KG1 (cell line): ENCODE data around the gene MCCC1.
"Not testable (repeated sequence)": the region's sequence is repeated elsewhere in the genome, so short reads cannot be mapped to it uniquely, and the experiment has no call there.

Experiments
- DNase-seq: peaks from one replicate; lab custom pipeline; 2025; lab: John Stamatoyannopoulos, UW

MCCC1 gene

GRCh38 chr3:183046883-183047282 is 52.4 kb downstream of the MCCC1 start:
- no peak for DNase-seq

DNA sequence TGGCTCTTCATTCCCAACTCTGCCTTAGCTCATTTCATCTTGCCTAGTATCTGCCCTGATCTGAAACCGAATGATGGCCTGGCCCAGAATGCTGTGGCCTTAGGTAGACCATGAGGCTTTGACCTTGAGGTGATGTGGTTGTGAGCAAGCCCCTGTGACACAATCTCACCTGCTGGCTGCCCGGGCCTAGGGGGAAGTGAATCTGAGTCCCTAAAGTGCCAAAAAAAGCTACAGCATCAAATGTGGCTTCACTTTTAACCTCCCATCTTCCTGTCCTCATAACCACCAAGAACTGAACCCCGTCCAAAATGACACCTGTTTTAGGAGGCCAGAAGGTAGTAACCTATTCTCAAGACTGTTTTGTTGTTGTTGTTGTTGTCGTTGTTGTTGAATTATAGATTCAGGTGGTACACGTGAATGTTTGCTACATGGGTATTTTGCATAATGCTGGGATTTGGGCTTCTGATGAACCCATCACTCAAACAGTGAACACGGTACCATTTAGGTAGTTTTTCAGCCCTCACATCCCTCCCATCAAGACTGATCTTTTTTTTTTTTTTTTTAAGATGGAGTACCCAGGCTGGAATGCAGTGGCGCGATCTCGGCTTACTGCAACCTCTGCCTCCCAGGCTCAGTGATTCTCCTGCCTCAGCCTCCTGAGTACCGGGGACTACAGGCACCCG is 54.6 kb downstream of the MCCC1 start:
- no peak for DNase-seq

DNA sequence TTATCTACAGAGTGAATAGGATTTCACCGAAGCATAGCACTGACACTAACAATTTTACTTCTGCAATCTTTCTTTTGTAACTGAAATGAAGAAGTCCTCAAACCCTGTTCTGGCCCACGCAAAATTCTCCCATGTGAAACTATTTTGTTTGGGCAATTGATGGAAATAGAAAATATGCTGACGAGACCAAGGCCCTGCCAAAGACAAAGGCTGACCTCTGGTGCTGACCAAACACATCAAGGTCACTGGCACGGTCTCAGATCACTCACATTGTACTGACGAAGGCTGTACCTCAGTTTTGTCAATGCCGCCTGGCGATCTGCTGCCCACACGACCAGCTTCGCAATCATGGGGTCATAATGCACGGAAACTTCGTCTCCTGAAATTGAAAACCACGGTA is 60.5 kb downstream of the MCCC1 start:
- DNase-seq = no peak

- DNase-seq = no peak
Observed at GRCh38 chr3:183038221-183038620, 61.1 kb downstream of the MCCC1 start.

- no peak for DNase-seq
Observed at GRCh38 chr3:183033746-183034145, 65.5 kb downstream of the MCCC1 start.

DNA sequence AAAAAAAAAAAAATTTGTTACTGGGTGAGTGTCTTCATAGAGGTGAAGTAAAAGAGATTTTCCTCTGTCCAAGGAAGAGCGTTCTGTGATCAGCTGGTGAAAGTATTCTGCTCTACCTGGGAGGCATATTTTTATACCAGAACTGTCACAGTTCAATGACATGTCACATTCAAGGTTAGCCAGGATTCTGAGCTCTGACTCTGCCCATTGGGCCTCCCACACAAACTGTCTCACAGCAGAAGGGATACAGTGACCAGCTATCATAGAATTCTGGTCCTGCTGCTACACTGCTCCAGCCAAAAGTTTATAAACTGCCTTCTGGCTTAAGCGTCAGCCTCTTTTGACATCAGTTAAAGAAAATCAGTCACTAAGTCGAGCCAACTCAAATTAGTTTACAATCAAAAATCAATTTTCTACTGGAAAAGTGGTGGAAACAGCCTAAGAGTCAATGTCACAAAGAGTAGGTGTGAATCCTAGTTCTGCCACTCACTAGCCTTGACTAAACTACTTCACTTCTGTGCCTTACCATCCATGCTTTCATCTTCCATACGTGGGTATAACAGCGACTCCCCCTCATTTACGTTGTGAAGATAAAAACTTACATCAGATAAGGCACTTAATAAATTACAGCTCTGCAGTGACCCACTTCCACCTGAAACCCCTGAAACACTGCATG is 66.3 kb downstream of the MCCC1 start:
- DNase-seq = no peak

GRCh38 chr3:183031826-183032225 is 67.5 kb downstream of the MCCC1 start:
- no peak for DNase-seq

- DNase-seq = no peak
Observed at GRCh38 chr3:183028416-183028815, 70.9 kb downstream of the MCCC1 start.

GRCh38 chr3:183027276-183027675 is 72.0 kb downstream of the MCCC1 start:
- no peak for DNase-seq

- DNase-seq = no peak
Observed at GRCh38 chr3:183022936-183023516, 76.3 kb downstream of the MCCC1 start.

DNA sequence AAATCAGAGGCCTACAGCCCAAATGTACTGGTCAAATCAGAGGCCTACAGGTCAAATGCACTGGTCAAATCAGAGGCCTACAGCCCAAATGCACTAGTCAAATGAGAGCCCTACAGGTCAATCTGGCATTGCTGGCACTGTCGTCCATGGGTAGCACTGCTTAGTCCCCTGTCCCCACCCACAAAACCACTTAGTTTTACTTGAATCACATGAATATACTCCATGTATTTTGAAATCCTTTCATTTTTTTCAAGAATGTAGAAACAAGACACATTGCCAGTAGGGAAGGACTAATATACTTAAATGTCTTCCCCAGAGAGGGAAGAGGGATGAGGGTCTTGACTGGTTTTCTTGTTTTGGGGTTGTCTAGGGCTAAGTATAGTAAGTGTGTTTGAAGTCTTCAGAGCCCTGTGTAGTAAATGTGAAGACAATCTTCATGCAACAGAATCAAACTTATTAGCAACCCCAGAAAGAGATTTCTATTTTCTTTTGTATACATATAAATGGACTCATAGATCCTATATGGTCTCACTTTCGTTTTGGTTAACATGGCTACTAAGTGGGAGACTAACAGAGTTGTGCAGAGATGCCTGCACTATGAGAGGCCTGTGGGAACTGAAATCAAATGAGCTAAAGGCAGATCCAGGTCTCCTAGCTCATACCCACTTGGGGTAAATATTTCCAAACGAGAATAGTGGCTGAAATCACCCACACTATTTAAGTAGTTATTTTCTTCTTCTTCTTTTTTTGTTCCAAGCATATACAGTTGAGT is 80.7 kb downstream of the MCCC1 start:
- DNase-seq = no peak

DNA sequence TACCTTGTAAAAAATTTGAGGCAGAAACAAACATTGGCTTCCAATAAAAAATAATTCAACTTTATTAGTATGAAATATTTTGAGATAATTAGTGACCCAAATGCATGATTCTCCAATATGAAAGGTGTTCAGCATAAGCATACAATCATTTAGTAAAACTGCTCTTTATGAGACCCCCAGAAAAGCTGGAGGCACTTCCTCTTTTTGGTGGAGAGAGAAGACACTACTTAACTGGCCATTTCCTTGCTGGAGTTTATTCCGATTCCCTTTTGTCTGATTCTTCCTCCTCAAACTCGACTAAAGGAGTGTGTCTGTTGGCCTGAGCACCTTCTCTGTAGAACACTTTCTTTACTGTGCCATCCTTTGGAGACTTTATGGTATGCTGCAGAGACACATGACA is 84.1 kb downstream of the MCCC1 start:
- DNase-seq = no peak

GRCh38 chr3:183013856-183014255 is 85.4 kb downstream of the MCCC1 start:
- no peak for DNase-seq

DNA sequence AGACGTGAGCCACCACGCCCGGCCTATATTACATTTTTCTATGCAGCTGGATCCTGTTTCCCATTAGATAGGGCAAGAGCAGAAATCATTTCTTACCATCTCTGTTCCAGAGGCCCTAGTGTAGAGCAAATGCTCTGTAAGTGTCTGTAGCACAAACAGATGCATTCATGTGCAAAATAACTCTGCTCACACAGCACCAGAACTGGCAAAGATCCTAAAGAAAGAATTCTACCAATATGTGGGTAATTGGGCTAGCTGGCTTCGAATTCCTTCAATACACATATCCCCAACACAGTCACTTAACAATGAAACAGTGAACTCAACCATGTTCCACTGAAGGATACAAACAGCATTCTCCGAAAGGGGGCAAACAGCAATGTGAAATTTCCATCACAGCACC is 86.2 kb downstream of the MCCC1 start:
- DNase-seq = no peak

- no peak for DNase-seq
Observed at GRCh38 chr3:183008800-183009199, 90.5 kb downstream of the MCCC1 start.

DNA sequence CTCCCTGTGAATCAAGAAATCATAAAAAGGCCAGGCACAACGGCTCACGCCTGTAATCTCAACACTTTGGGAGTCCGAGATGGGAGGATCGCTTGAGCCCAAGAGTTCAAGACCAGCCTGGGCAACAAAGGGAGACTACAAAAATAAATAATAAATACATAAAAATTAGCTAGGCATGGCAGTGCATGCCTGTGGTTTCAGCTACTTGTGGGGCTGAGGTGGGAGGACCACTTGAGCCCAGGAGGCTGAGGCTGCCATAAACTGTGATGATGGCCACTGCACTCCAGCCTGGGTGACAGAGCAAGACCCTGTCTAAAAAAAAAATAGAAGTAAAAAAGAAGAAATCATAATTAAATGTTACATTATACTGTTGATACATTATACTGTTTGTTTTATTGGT is 91.0 kb downstream of the MCCC1 start:
- no peak for DNase-seq

DNA sequence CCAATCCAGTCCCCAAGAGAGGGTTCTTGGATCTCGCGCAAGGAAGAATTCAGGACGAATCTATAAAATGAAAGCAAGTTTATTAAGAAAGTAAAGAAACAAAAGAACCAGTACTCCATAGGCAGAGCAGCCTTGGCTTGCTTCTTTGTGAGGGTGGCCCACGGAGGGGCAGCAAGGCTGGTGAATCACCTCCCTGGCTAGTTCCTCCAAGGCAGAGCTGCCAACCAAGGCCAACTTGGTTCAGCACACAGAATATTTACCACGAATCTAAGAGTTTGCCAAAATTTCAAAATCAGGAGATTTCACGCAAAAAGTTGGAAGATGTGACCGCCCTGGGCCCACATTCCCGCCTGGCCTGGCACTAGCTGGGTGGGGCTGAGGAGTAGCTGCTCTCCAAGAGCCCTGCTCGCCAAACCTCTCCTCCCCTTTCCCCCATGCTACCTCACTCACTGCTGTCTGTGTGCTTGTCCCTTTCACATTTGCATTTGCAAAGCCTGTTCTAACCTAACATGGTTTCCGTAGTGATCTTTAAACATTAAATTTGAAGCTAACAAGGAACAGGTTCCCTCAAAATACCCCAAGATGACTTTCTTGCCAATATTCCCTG is 92.8 kb downstream of the MCCC1 start:
- no peak for DNase-seq

GRCh38 chr3:182999767-183000166 is 99.5 kb downstream of the MCCC1 start:
- no peak for DNase-seq

- not testable (repeated sequence) for DNase-seq
Observed at GRCh38 chr3:182993486-182994201, 105.7 kb downstream of the MCCC1 start.

- DNase-seq = no peak
Observed at GRCh38 chr3:182989566-182989965, 109.7 kb downstream of the MCCC1 start.

DNA sequence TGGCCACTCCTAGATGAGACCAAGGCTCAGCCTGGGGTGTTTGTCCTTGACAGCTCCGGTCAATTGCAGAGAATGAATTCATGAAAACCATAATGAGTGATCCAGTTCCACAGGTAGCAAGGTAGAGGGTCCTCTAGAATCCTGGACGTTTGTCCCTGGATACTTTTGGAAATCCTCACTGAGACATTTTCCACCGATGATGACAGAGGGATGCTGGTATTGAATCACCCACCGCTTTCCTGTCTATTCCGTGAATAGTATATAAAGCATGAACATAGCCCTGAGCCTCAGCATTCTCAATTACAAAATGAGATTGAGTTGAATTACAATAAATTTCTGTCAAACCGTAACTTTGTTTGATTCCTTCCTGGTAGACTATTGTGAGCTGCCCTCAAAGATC is 113.3 kb downstream of the MCCC1 start:
- no peak for DNase-seq

GRCh38 chr3:182983876-182984275 is 115.4 kb downstream of the MCCC1 start:
- DNase-seq = no peak
